Adipocyte (in vitro differentiated cells): ENCODE data around the gene CAPN11.
"Not testable (repeated sequence)": the region's sequence is repeated elsewhere in the genome, so short reads cannot be mapped to it uniquely, and the experiment has no call there.

Experiments used
- DNase-seq: peaks from one replicate; pipeline ENCODE4 v3.0.0-alpha.2; 2015; ENCODE audit warnings: low read depth
- H3K27me3 ChIP-seq: replicated peaks from 2 replicates; pipeline ENCODE4 v1.7.0; 2013; ENCODE audit warnings: mild to moderate bottlenecking, low read length, moderate library complexity; ENCODE audit not compliant: control insufficient read depth, insufficient read depth
- H3K36me3 ChIP-seq: 2 replicates; pipeline ENCODE4 v1.7.0; 2013; ENCODE audit warnings: low read length, mild to moderate bottlenecking, moderate library complexity; ENCODE audit not compliant: control insufficient read depth, insufficient read depth, severe bottlenecking
- H3K4me1 ChIP-seq: 2 replicates; pipeline ENCODE4 v1.7.0; 2013; ENCODE audit warnings: mild to moderate bottlenecking, low read length, moderate library complexity; ENCODE audit not compliant: control insufficient read depth, insufficient read depth
- H3K4me3 ChIP-seq: 2 replicates; pipeline ENCODE4 v1.7.0; 2013; ENCODE audit warnings: mild to moderate bottlenecking, low read length, moderate library complexity
- H3K9ac ChIP-seq: 2 replicates; pipeline ENCODE4 v1.7.0; 2013; ENCODE audit warnings: mild to moderate bottlenecking, low read length, moderate library complexity
- H3K9me3 ChIP-seq: 2 replicates; pipeline ENCODE4 v1.7.0; 2013; ENCODE audit warnings: mild to moderate bottlenecking, low read length, moderate library complexity; ENCODE audit not compliant: control insufficient read depth

The CAPN11 gene

DNA sequence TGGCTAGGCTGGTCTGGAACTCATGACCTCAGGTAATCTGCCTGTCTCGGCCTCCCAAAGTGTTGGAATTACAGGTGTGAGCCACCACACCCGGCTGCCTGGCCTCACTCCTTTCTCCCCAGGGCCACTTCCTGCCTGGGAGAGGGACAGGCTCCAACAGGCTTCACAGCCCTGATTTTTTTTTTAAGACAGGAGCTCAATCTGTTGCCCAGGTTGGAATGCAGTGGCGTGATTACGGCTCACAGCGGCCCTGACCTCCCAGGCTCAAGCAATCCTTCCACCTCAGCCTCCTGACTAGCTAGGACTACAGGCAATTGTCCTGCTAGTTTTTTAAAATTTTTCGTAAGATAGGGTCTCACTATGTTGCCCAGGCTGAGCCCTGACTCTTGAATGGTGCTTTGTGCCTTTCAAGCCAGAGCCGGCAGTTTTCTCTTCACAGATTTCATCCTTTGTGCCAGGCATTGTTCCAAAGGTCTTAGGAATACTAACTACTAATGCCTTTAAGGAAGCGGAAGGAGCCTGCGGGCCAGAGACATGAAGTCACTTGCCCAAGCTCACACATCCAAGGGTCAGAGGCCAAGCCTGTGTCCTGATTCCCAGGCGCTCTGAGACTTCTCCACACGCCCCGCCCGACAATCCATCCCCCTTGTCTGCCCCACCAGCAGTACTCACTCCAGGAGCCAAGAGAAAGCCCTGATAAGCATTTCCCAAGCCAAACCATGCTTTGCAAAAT lies 19.2 kb downstream of the CAPN11 start:
- peaks cover 18% of the 10 kb centered on the region for H3K4me1 ChIP-seq
- DNase-seq, result peak; percentile 39
- peak overlapping the region; percentile 39 for H3K9ac ChIP-seq
- H3K4me3 ChIP-seq, result no peak overlapping the region
- H3K36me3 ChIP-seq, result no peaks in the 10 kb centered on the region
- no peaks in the 10 kb centered on the region for H3K27me3 ChIP-seq
- no peaks in the 10 kb centered on the region for H3K9me3 ChIP-seq

DNA sequence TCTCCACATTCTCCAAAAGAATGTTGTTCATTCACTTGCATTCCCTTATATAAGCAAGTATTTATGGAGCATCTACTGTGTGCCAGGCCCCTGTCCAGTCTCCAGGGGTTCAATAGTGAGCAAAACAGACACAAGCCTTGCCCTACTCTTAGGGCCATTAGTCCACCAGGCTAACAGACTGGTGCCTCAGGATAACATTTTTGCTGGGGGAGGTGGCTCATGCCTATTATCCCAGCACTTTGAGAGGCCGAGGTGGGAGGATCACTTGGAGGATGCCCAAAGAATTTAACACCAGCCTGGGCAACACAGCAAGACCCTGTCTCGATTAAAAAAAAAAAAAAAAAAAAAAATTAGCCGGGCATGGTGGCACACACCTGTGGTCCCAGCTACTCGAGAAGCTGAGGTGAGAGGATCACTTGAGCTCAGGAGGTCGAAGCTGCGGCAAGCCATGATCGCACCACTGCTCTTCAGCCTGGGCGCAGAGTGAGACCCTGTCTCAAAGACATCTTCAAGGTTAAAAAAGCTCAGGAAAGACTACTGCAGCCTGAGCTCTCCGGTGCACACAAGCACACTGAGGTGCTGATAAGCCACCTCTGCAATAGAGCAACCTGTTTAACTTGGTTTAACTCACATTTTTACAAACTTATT lies 19.9 kb downstream of the CAPN11 start:
- no peaks in the 10 kb centered on the region for H3K27me3 ChIP-seq
- no peak overlapping the region for H3K9ac ChIP-seq
- DNase-seq, result no peak
- H3K9me3 ChIP-seq, result no peaks in the 10 kb centered on the region
- H3K36me3 ChIP-seq, result no peaks in the 10 kb centered on the region
- H3K4me1 ChIP-seq, result peaks cover 15% of the 10 kb centered on the region
- H3K4me3 ChIP-seq, result no peak overlapping the region

DNA sequence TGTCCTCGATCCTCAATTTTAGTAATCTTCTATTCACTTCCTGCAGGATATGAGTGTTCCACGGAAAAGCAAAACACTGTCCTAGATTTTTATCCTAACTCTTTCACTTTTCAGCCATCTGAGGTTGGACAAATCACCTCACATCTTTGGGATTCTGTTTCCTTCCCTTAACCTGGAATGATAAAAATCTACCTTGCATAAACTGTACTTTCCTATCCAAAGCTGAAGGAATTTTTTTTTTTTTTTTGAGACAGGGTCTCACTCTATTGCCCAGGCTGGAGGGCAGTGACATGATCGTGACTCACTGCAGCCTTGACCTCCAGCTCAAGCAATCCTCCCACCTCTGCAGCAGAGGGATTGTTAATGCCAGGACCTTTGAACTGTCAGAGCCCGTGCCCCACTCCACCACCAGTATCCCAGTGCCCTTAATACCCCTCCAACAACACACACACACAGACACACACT lies 20.5 kb downstream of the CAPN11 start:
- no peak for DNase-seq
- Histone ChIP-seq H3K9me3 (no peaks in the 10 kb centered on the region), H3K27me3 (peaks cover 4% of the 10 kb centered on the region), H3K4me3 (no peak overlapping the region), H3K36me3 (no peaks in the 10 kb centered on the region), H3K4me1 (peaks cover 15% of the 10 kb centered on the region), H3K9ac (no peak overlapping the region)

DNA sequence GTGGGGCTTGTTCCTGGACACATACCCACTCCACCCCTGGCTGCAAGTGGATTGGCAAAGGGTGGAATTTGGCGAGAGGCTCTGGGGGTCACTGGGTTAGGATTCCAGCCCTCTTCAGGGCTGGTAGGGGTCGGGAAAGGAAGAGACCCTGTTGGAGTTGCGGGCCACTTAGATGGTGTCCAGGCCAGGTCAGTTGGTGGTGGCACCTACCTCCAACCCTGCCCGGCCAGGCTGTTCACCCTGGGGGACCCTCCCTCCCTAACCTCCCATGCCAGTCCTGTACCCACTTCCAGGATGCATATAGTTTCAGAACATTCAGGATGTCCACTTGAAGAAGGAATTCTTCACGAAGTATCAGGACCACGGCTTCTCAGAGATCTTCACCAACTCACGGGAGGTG lies 21.0 kb downstream of the CAPN11 start:
- peaks cover 5% of the 10 kb centered on the region for H3K27me3 ChIP-seq

DNA sequence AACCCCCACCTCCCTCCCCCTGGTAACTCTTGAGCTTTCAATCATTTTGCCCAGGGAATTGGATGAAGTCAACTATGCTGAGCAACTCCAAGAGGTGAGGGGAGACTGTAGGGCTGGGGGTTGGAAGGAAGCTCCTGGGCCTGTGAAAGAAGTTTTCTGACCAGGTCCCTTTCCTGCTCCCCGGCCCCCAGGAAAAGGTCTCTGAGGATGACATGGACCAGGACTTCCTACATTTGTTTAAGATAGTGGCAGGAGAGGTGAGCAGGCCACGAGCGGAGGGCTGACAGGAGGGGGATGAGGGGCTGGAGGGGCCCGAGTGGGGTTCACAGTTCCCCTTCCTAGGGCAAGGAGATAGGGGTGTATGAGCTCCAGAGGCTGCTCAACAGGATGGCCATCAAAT lies 21.8 kb downstream of the CAPN11 start:
- Histone ChIP-seq H3K9ac (no peak overlapping the region), H3K9me3 (no peaks in the 10 kb centered on the region), H3K27me3 (peaks cover 5% of the 10 kb centered on the region), H3K4me1 (peaks cover 15% of the 10 kb centered on the region), H3K4me3 (no peak overlapping the region), H3K36me3 (no peaks in the 10 kb centered on the region)
- DNase-seq, result no peak

More for the DNA sequence above, 21.0 kb downstream of the CAPN11 start:
- DNase-seq, result no peak
- no peak overlapping the region for H3K9ac ChIP-seq
- no peak overlapping the region for H3K4me3 ChIP-seq
- H3K36me3 ChIP-seq, result no peaks in the 10 kb centered on the region
- peaks cover 15% of the 10 kb centered on the region for H3K4me1 ChIP-seq
- H3K9me3 ChIP-seq, result no peaks in the 10 kb centered on the region

DNA sequence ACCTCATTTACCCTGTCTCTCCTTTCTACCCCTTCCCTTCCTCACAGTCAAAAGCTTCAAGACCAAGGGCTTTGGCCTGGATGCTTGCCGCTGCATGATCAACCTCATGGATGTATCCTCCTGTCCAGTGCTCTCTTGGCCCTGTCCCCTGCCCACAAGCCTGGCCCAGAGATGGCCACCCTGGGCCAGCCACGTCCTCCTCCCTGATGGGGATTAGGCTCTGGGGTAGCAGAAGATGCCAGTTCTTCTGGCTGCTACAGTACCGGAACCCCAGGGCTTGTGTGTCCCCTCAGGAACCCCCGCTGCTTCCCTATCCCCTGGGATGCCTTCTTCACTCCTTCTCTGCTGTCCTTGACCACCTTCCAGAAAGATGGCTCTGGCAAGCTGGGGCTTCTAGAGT lies 22.3 kb downstream of the CAPN11 start:
- H3K9ac ChIP-seq, result no peak overlapping the region
- H3K4me1 ChIP-seq, result peaks cover 15% of the 10 kb centered on the region
- no peaks in the 10 kb centered on the region for H3K9me3 ChIP-seq
- H3K27me3 ChIP-seq, result peaks cover 6% of the 10 kb centered on the region
- no peaks in the 10 kb centered on the region for H3K36me3 ChIP-seq
- no peak for DNase-seq
- no peak overlapping the region for H3K4me3 ChIP-seq

DNA sequence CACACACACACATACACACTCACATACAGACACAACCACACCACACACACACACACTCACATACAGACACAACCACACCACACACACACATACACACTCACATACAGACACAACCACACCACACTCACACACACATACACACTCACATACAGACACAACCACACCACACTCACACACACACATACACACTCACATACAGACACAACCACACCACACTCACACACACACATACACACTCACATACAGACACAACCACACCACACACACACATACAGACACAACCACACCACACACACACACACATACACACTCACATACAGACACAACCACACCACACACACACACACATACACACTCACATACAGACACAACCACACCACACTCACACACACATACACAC lies 23.2 kb downstream of the CAPN11 start:
- not testable (repeated sequence) for DNase-seq, H3K9me3 ChIP-seq, H3K4me3 ChIP-seq, H3K9ac ChIP-seq, H3K36me3 ChIP-seq
- peaks cover 11% of the 10 kb centered on the region for H3K27me3 ChIP-seq
- peaks cover 15% of the 10 kb centered on the region for H3K4me1 ChIP-seq

DNA sequence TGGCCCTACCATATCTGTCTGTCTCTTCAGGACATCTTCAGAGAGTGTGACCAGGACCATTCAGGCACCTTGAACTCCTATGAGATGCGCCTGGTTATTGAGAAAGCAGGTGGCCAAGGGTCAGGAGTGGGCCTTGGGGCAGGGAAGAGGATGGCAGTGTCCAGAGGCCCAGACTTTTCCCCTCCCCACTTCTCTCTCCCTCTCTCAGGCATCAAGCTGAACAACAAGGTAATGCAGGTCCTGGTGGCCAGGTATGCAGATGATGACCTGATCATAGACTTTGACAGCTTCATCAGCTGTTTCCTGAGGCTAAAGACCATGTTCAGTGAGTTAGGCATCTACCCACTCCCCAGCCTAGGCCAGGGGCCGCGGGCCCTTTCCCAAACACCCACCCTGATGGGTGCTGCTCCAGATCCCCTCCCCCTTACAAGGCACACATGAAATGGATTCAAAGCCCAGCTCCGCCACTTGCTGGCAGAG lies 24.3 kb downstream of the CAPN11 start:
- Histone ChIP-seq H3K4me3 (no peak overlapping the region), H3K4me1 (peaks cover 10% of the 10 kb centered on the region), H3K27me3 (peaks cover 11% of the 10 kb centered on the region), H3K36me3 (no peaks in the 10 kb centered on the region), H3K9ac (no peak overlapping the region), H3K9me3 (no peaks in the 10 kb centered on the region)
- DNase-seq, result no peak

DNA sequence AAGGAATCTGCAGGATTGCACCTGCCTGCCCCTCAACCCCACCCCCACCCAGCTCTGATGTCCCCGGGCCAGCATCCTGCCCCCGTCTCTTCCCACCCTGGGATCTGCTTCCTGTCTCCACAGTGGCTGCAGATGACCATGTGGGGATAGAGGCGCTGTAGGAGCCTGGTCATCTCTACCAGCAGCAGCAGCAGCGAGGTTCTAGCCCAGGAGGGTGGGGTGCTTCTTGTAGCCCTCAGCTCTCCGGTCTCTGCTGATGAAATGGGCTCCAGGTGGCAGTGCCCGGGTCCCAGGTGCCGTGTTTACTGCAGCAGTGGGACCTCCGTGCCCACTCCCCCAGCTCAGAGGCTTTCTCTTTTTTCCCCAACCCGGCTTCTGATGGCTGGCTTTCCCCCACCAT lies 25.2 kb downstream of the CAPN11 start:
- H3K9ac ChIP-seq, result no peak overlapping the region
- no peak overlapping the region for H3K4me3 ChIP-seq
- DNase-seq, result no peak
- H3K9me3 ChIP-seq, result no peaks in the 10 kb centered on the region
- peaks cover 5% of the 10 kb centered on the region for H3K4me1 ChIP-seq
- peaks cover 11% of the 10 kb centered on the region for H3K27me3 ChIP-seq
- no peaks in the 10 kb centered on the region for H3K36me3 ChIP-seq

DNA sequence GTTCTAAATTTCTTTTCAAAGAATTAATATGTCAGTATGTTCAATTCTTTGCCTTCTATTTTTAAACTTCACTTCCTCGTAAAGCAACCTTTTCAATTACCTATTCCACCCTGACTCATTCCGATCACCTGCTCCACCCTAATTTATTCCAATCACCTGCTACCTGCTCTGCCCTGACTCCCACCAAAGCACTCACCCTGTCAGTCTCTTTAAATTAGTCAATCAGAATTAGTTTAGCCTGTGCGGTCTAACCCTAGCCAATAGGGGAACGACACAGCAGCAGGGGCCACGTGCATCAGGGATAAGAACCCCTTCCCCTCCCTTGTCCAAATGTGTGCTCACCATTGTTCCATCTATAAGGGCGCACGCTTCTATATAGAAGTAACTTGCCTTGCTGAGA lies 26.7 kb downstream of the CAPN11 start:
- not testable (repeated sequence) for H3K36me3 ChIP-seq, DNase-seq, H3K9me3 ChIP-seq, H3K4me1 ChIP-seq, H3K4me3 ChIP-seq, H3K9ac ChIP-seq
- H3K27me3 ChIP-seq, result peaks cover 14% of the 10 kb centered on the region

DNA sequence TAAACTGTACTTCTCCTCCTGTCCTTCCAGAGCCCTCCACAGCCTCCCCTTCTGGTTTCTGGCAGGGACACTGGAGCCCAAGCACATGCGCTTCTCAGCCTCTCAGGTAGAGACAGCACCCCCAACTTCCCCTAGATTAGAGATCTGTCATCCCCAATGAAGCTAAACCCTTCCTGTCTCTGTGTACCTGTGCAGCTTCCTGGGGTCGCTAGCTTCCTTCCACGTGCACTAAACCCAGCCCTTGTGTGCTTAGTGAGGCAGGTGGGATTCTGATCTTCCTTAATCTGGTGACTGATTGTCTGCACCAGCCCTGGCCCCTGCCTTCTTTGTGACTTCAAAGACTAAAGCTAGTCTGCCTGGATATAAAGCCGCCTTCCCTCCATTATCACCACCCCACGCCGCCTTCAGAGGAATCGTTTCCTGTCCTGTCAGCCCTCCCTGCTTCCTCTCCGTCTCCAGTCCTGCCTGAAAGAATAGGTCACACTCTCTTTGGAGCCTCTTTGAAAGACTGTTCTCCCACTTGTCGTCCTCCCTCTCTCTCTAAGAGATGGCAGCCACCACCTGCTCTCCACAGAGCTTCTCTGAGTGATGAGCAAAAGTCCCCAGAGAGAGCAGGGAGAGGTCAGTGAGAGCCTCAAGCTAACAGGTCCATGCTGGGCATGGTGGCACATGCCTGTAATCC lies 27.5 kb downstream of the CAPN11 start:
- Histone ChIP-seq H3K27me3 (peaks cover 14% of the 10 kb centered on the region), H3K4me3 (no peak overlapping the region), H3K9ac (no peak overlapping the region), H3K9me3 (no peaks in the 10 kb centered on the region), H3K4me1 (no peaks in the 10 kb centered on the region), H3K36me3 (no peaks in the 10 kb centered on the region)
- DNase-seq, result no peak
